ENCODE measurements around the gene SYN1.

Gene SYN1

DNA sequence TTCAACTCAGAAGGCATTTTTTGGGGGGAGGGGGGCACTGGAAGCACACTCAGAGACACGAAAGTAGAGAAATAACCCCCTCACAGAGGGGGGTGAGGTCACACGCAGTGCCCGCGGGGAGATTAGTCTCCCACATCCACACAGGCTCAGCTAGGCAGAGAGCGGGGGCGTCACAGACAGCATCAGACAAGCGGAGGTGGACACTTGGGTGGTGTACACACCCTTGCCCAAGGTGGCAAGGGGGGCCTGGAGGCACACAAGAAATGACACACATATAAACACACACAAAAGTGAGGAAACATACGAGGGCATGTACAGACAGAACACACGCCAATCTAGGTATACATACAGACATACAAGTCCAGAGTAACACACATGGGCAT, 637 bp upstream of the SYN1 start:
- H3K9ac ChIP-seq (ENCODE audit: low read length) = no peak overlapping the region
- no peaks in the 10 kb centered on the region for H3K27me3 ChIP-seq (ENCODE audit: insufficient read depth, low read length)
- no peak overlapping the region for H3K4ac ChIP-seq (ENCODE audit: low read depth, low read length)
- H3K27ac ChIP-seq (ENCODE audit: low read depth, low read length) = no peak overlapping the region
- no peak overlapping the region for H3K4me2 ChIP-seq (ENCODE audit: low read length)
- no peak overlapping the region for H3K4me3 ChIP-seq (ENCODE audit: low read depth, low read length)
- H3K79me2 ChIP-seq (ENCODE audit: control insufficient read depth, insufficient read depth, low read length, poor library complexity) = no peaks in the 10 kb centered on the region
- H3K14ac ChIP-seq (ENCODE audit: low read length) = no peak overlapping the region
- H2AFZ ChIP-seq (ENCODE audit: insufficient read depth, low read length, poor library complexity) = no peak overlapping the region
- H2AK5ac ChIP-seq (ENCODE audit: low read length) = no peak overlapping the region
- no peak overlapping the region for H2BK12ac ChIP-seq (ENCODE audit: low read length)
- H3K9me3 ChIP-seq (ENCODE audit: insufficient read depth, low read depth, low read length) = peaks cover 1% of the 10 kb centered on the region
- no CpG with 5 or more reads among the region's 9 CpGs for WGBS (ENCODE audit: extremely low coverage, insufficient coverage, insufficient read length)
- DNase-seq = no peak
- H4K8ac ChIP-seq (ENCODE audit: low read depth, low read length) = no peak overlapping the region
- H4K91ac ChIP-seq (ENCODE audit: low read depth, low read length) = no peak overlapping the region
- no peak overlapping the region for H2BK120ac ChIP-seq (ENCODE audit: insufficient read depth, low read length, poor library complexity)
- H3K23ac ChIP-seq (ENCODE audit: low read length) = no peak overlapping the region
- H3K4me1 ChIP-seq (ENCODE audit: control insufficient read depth in 1 of 2, insufficient read depth in 2 of 2, low read length in 2 of 2) = peaks cover 3 to 10% of the 10 kb centered on the region in 2 experiments
- H4K12ac ChIP-seq (ENCODE audit: low read depth, low read length) = no peak overlapping the region
- H2BK5ac ChIP-seq (ENCODE audit: low read depth, low read length, poor library complexity) = no peak overlapping the region
- no peak overlapping the region for H3K18ac ChIP-seq (ENCODE audit: low read length)
- H3K79me1 ChIP-seq (ENCODE audit: low read length) = no peaks in the 10 kb centered on the region
- no peaks in the 10 kb centered on the region for H3K36me3 ChIP-seq (ENCODE audit: control insufficient read depth in 1 of 2, insufficient read depth in 2 of 2, low read length in 2 of 2)

DNA sequence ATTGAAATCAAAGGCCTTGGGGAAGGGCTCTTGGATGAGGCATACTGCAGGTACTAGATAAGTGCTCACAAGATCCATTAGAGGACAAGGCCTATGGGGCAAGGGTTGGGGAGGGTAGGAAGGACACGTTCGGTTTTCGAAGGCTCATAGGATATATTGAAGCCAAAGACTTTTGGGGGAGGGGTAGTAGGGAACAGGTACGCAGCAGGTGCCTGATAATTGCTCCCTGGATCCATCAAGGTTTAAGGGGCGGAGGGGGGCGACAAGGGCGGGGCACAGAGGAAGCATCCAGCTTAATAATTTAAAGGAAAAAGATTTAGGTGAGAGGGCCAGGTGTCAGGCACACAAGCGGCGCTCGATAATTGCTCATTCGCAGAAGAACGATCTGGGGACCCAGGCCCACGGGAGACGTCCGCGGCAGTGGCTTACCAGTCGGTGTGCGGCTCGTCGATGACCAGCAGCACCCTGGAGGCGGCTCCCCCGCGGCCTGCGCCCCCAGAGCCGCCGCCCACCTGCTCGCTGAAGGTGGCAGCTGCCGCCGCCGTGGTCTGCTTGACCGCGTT, 653 bp downstream of the SYN1 start:
- H3K4me2 ChIP-seq (ENCODE audit: low read length) = peak overlapping the region; percentile 88
- H4K91ac ChIP-seq (ENCODE audit: low read depth, low read length) = no peak overlapping the region

DNA sequence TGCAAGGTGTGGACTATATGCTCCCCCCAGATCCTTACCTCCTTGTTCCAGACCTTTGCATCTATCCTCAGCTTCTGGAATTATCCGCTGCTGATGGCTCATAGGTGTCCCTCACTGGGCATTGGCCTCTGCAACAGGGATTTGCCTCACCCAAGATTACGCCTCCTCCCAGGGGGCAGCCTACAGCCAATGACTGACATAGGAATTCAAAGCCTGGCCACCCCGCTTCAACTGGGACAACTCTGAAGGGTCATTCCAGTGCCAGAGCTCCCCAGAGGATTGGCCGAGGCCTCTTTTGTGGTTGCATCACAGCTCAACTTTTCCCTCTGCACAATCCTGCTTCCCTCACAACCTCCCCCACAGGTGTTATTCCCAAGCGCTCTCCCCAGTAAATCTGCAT, 5.0 kb downstream of the SYN1 start:
- Histone ChIP-seq H3K14ac (ENCODE audit: low read length) (no peak overlapping the region), H3K27me3 (ENCODE audit: insufficient read depth, low read length) (no peaks in the 10 kb centered on the region), H3K9me3 (ENCODE audit: insufficient read depth, low read depth, low read length) (no peaks in the 10 kb centered on the region), H2BK120ac (ENCODE audit: insufficient read depth, low read length, poor library complexity) (no peak overlapping the region), H3K4ac (ENCODE audit: low read depth, low read length) (no peak overlapping the region), H3K36me3 (ENCODE audit: control insufficient read depth in 1 of 2, insufficient read depth in 2 of 2, low read length in 2 of 2) (no peaks in the 10 kb centered on the region), H3K4me1 (ENCODE audit: control insufficient read depth in 1 of 2, insufficient read depth in 2 of 2, low read length in 2 of 2) (peaks cover 2 to 5% of the 10 kb centered on the region in 2 experiments), H3K23ac (ENCODE audit: low read length) (no peak overlapping the region), H4K91ac (ENCODE audit: low read depth, low read length) (no peak overlapping the region), H4K12ac (ENCODE audit: low read depth, low read length) (no peak overlapping the region), H3K79me2 (ENCODE audit: control insufficient read depth, insufficient read depth, low read length, poor library complexity) (no peaks in the 10 kb centered on the region), H3K4me2 (ENCODE audit: low read length) (no peak overlapping the region), H3K9ac (ENCODE audit: low read length) (no peak overlapping the region), H3K18ac (ENCODE audit: low read length) (no peak overlapping the region), H4K8ac (ENCODE audit: low read depth, low read length) (no peak overlapping the region), H2AFZ (ENCODE audit: insufficient read depth, low read length, poor library complexity) (no peak overlapping the region), H2AK5ac (ENCODE audit: low read length) (no peak overlapping the region), H3K27ac (ENCODE audit: low read depth, low read length) (no peak overlapping the region), H3K4me3 (ENCODE audit: low read depth, low read length) (no peak overlapping the region), H2BK12ac (ENCODE audit: low read length) (no peak overlapping the region), H2BK5ac (ENCODE audit: low read depth, low read length, poor library complexity) (no peak overlapping the region), H3K79me1 (ENCODE audit: low read length) (no peaks in the 10 kb centered on the region)
- no CpG with 5 or more reads among the region's 5 CpGs for WGBS (ENCODE audit: extremely low coverage, insufficient coverage, insufficient read length)
- DNase-seq = no peak

More for the DNA sequence above, 653 bp downstream of the SYN1 start:
- Histone ChIP-seq H3K27ac (ENCODE audit: low read depth, low read length) (no peak overlapping the region), H3K9ac (ENCODE audit: low read length) (no peak overlapping the region), H2BK5ac (ENCODE audit: low read depth, low read length, poor library complexity) (no peak overlapping the region), H2BK12ac (ENCODE audit: low read length) (no peak overlapping the region), H4K8ac (ENCODE audit: low read depth, low read length) (no peak overlapping the region), H3K79me1 (ENCODE audit: low read length) (no peaks in the 10 kb centered on the region), H2AFZ (ENCODE audit: insufficient read depth, low read length, poor library complexity) (peak overlapping the region; percentile 35), H2AK5ac (ENCODE audit: low read length) (no peak overlapping the region), H3K14ac (ENCODE audit: low read length) (no peak overlapping the region), H3K4me1 (ENCODE audit: control insufficient read depth in 1 of 2, insufficient read depth in 2 of 2, low read length in 2 of 2) (peaks cover 3 to 10% of the 10 kb centered on the region in 2 experiments), H3K79me2 (ENCODE audit: control insufficient read depth, insufficient read depth, low read length, poor library complexity) (no peaks in the 10 kb centered on the region), H2BK120ac (ENCODE audit: insufficient read depth, low read length, poor library complexity) (no peak overlapping the region), H3K36me3 (ENCODE audit: control insufficient read depth in 1 of 2, insufficient read depth in 2 of 2, low read length in 2 of 2) (no peaks in the 10 kb centered on the region), H3K18ac (ENCODE audit: low read length) (no peak overlapping the region), H4K12ac (ENCODE audit: low read depth, low read length) (no peak overlapping the region), H3K4me3 (ENCODE audit: low read depth, low read length) (no peak overlapping the region), H3K27me3 (ENCODE audit: insufficient read depth, low read length) (no peaks in the 10 kb centered on the region), H3K23ac (ENCODE audit: low read length) (no peak overlapping the region), H3K9me3 (ENCODE audit: insufficient read depth, low read depth, low read length) (no peaks in the 10 kb centered on the region), H3K4ac (ENCODE audit: low read depth, low read length) (no peak overlapping the region)
- WGBS (ENCODE audit: extremely low coverage, insufficient coverage, insufficient read length) = no CpG with 5 or more reads among the region's 32 CpGs
- DNase-seq = no peak

DNA sequence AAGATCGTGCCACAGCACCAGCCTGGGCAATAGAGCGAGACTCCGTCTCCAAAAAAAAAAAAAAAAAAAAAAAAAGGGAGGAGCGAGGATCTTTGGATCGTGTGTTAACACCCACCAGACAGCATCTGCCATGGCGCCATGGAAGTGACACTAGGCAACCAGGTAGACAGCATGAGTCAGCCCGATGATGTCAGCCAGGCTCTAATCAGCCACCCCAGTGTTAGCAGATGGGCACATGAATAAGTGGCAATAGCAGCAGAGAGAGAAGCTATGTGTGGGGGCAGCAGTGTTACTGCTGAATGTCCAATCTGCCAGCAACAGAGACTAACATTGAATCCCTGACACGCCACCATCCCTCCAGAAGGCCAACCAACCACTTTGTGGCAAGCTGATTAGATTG, 6.6 kb downstream of the SYN1 start:
- H3K9ac ChIP-seq (ENCODE audit: low read length) = no peak overlapping the region
- no peak overlapping the region for H2BK5ac ChIP-seq (ENCODE audit: low read depth, low read length, poor library complexity)
- H3K9me3 ChIP-seq (ENCODE audit: insufficient read depth, low read depth, low read length) = no peaks in the 10 kb centered on the region
- H3K14ac ChIP-seq (ENCODE audit: low read length) = no peak overlapping the region
- no peak overlapping the region for H3K4ac ChIP-seq (ENCODE audit: low read depth, low read length)
- H3K4me3 ChIP-seq (ENCODE audit: low read depth, low read length) = no peak overlapping the region
- H3K23ac ChIP-seq (ENCODE audit: low read length) = no peak overlapping the region
- H3K18ac ChIP-seq (ENCODE audit: low read length) = no peak overlapping the region
- H4K8ac ChIP-seq (ENCODE audit: low read depth, low read length) = no peak overlapping the region
- no peak overlapping the region for H4K91ac ChIP-seq (ENCODE audit: low read depth, low read length)
- no CpG with 5 or more reads among the region's 8 CpGs for WGBS (ENCODE audit: extremely low coverage, insufficient coverage, insufficient read length)
- H3K79me2 ChIP-seq (ENCODE audit: control insufficient read depth, insufficient read depth, low read length, poor library complexity) = no peaks in the 10 kb centered on the region
- H3K27ac ChIP-seq (ENCODE audit: low read depth, low read length) = no peak overlapping the region
- no peak overlapping the region for H2BK12ac ChIP-seq (ENCODE audit: low read length)
- H3K4me1 ChIP-seq (ENCODE audit: control insufficient read depth in 1 of 2, insufficient read depth in 2 of 2, low read length in 2 of 2) = peaks cover 3 to 4% of the 10 kb centered on the region in 2 experiments
- H3K27me3 ChIP-seq (ENCODE audit: insufficient read depth, low read length) = no peaks in the 10 kb centered on the region
- no peak overlapping the region for H2AK5ac ChIP-seq (ENCODE audit: low read length)
- H4K12ac ChIP-seq (ENCODE audit: low read depth, low read length) = no peak overlapping the region
- no peak overlapping the region for H2AFZ ChIP-seq (ENCODE audit: insufficient read depth, low read length, poor library complexity)
- H3K36me3 ChIP-seq (ENCODE audit: control insufficient read depth in 1 of 2, insufficient read depth in 2 of 2, low read length in 2 of 2) = no peaks in the 10 kb centered on the region
- DNase-seq = no peak
- H3K79me1 ChIP-seq (ENCODE audit: low read length) = no peaks in the 10 kb centered on the region
- H3K4me2 ChIP-seq (ENCODE audit: low read length) = no peak overlapping the region
- H2BK120ac ChIP-seq (ENCODE audit: insufficient read depth, low read length, poor library complexity) = no peak overlapping the region
